ENCODE data around the gene FCRLA.

- no peak for TF ChIP-seq CTCF (IDR thresholded peaks at IDR 0.05)
- no peak for TF ChIP-seq REST (IDR thresholded peaks at IDR 0.05; ENCODE audit: insufficient read depth in 1 of 2, low read depth in 2 of 2, low read length in 1 of 2)
- no peak for TF ChIP-seq POLR2AphosphoS5 (IDR thresholded peaks at IDR 0.05; ENCODE audit: low read depth, low read length)
These were observed 15.2 kb upstream of the FCRLA start for GRCh38 chr1:161691846-161692245.

Data from Panc1 (cell line).